SHP77 (cell line): Measurements from ENCODE around the gene SLAMF1.
"Not testable (repeated sequence)": the region's sequence is repeated elsewhere in the genome, so short reads cannot be mapped to it uniquely, and the experiment has no call there.

Experiments
- DNase-seq, 2 experiments: peaks; one replicate each; lab custom pipeline; 2025; lab: John Stamatoyannopoulos, UW

SLAMF1 gene

GRCh38 chr1:160563230-160563629 is 83.6 kb downstream of the SLAMF1 start:
- not testable (repeated sequence) for DNase-seq

GRCh38 chr1:160562745-160563144 is 84.1 kb downstream of the SLAMF1 start:
- DNase-seq, result not testable (repeated sequence)

GRCh38 chr1:160560806-160561205 is 86.0 kb downstream of the SLAMF1 start:
- DNase-seq, result no peak

GRCh38 chr1:160560045-160560705 is 86.7 kb downstream of the SLAMF1 start:
- DNase-seq, result no peak

GRCh38 chr1:160559437-160559836 is 87.4 kb downstream of the SLAMF1 start:
- not testable (repeated sequence) for DNase-seq

- no peak for DNase-seq
Measured at GRCh38 chr1:160558660-160559380, 88.0 kb downstream of the SLAMF1 start.
